ENCODE results near the gene CCDC85C. TPM values are rescaled to one million over a fixed set of nuclear protein-coding genes. Genes with fewer than 3 reads are reported as not detected.

The CCDC85C gene
- total RNA-seq, 2 donors from 2014 or later: 54.0 to 73.4 TPM

GRCh38 chr14:99608591-99608990 lies 4.6 kb upstream of the CCDC85C start:
- no peak overlapping the region for H3K27ac ChIP-seq
- H3K27me3 ChIP-seq: no peaks in the 10 kb centered on the region
- intact Hi-C loops (cut with DNase I): loop anchor here (5.0 kb wide), 1 partner anchor 46 kb away; no protein-coding TSS in a partner anchor
- no peak overlapping the region for H3K9ac ChIP-seq (ENCODE audit: low read depth in 2 of 2, low read length in 2 of 2)
- DNase-seq: no peak
- no peaks in the 10 kb centered on the region for H3K4me1 ChIP-seq
- no peaks in the 10 kb centered on the region for H3K9me3 ChIP-seq
- no peak for TF ChIP-seq CTCF (IDR thresholded peaks at IDR 0.05)
- no peaks in the 10 kb centered on the region for H3K36me3 ChIP-seq
- H3K4me3 ChIP-seq: no peak overlapping the region

- Histone ChIP-seq H3K36me3 (no peaks in the 10 kb centered on the region), H3K27me3 (no peaks in the 10 kb centered on the region), H3K4me1 (no peaks in the 10 kb centered on the region), H3K9me3 (no peaks in the 10 kb centered on the region), H3K9ac (ENCODE audit: low read depth in 2 of 2, low read length in 2 of 2) (no peak overlapping the region), H3K27ac (no peak overlapping the region), H3K4me3 (no peak overlapping the region)
- intact Hi-C loops (cut with DNase I): loop anchor here (5.0 kb wide), 1 partner anchor 44 kb away; no protein-coding TSS in a partner anchor
- TF ChIP-seq CTCF (IDR thresholded peaks at IDR 0.05): no peak
- DNase-seq: no peak
Measured at GRCh38 chr14:99606359-99606758, 2.4 kb upstream of the CCDC85C start.

GRCh38 chr14:99605299-99605961 lies 1.4 kb upstream of the CCDC85C start:
- H3K27ac ChIP-seq: peak overlapping the region; percentile 86
- peak; percentile 71 for DNase-seq
- H3K27me3 ChIP-seq: no peaks in the 10 kb centered on the region
- peak overlapping the region; percentile 73 to 83 for H3K9ac ChIP-seq (ENCODE audit: low read depth in 2 of 2, low read length in 2 of 2)
- H3K4me1 ChIP-seq: no peaks in the 10 kb centered on the region
- peak overlapping the region; percentile 89 for H3K4me3 ChIP-seq
- H3K36me3 ChIP-seq: no peaks in the 10 kb centered on the region
- intact Hi-C loops (cut with DNase I): loop anchor here (5.0 kb wide), 1 partner anchor 43 kb away; no protein-coding TSS in a partner anchor
- H3K9me3 ChIP-seq: no peaks in the 10 kb centered on the region
- no peak for TF ChIP-seq CTCF (IDR thresholded peaks at IDR 0.05)

GRCh38 chr14:99604766-99605298 lies 825 bp upstream of the CCDC85C start:
- intact Hi-C loops (cut with DNase I): loop anchor here (5.0 kb wide), 1 partner anchor 43 kb away; no protein-coding TSS in a partner anchor
- H3K9ac ChIP-seq (ENCODE audit: low read depth in 2 of 2, low read length in 2 of 2): peak overlapping the region; percentile 73 to 83

GRCh38 chr14:99604278-99604765 lies 315 bp upstream of the CCDC85C start:
- H3K4me3 ChIP-seq: peak overlapping the region; percentile 89
- H3K4me1 ChIP-seq: peaks cover 10% of the 10 kb centered on the region
- H3K9me3 ChIP-seq: no peaks in the 10 kb centered on the region
- peak overlapping the region; percentile 86 for H3K27ac ChIP-seq
- peak overlapping the region; percentile 73 to 83 for H3K9ac ChIP-seq (ENCODE audit: low read depth in 2 of 2, low read length in 2 of 2)
- no peak for TF ChIP-seq CTCF (IDR thresholded peaks at IDR 0.05)
- no peaks in the 10 kb centered on the region for H3K36me3 ChIP-seq
- H3K27me3 ChIP-seq: no peaks in the 10 kb centered on the region
- intact Hi-C loops (cut with DNase I): no loop called here
- peak; percentile 91 for DNase-seq

More at GRCh38 chr14:99604766-99605298, 825 bp upstream of the CCDC85C start:
- no peaks in the 10 kb centered on the region for H3K36me3 ChIP-seq
- no peaks in the 10 kb centered on the region for H3K27me3 ChIP-seq
- TF ChIP-seq CTCF (IDR thresholded peaks at IDR 0.05): no peak
- DNase-seq: no peak
- H3K4me1 ChIP-seq: peaks cover 5% of the 10 kb centered on the region
- H3K9me3 ChIP-seq: no peaks in the 10 kb centered on the region
- peak overlapping the region; percentile 89 for H3K4me3 ChIP-seq
- peak overlapping the region; percentile 86 for H3K27ac ChIP-seq

All from colonic mucosa (tissue), 4 donors.